HepG2 (cell line): ENCODE data around the gene CS. TPM values are rescaled to one million over a fixed set of nuclear protein-coding genes. Genes with fewer than 3 reads are reported as not detected.

Experiments used
- ATAC-seq: fragments of 200-7000 bp; cut with Tn5 transposase; 3 replicates; pipeline ENCODE4 v1.9.1; 2020; ENCODE audit warnings: mild to moderate bottlenecking, moderate library complexity
- BruUV-seq: library from RNA; stranded (reverse); fragments of 400-500 nt; replicated peaks from 2 replicates; lab custom pipeline; 2021; lab: Mats Ljungman, UMichigan
- CTCF ChIA-PET: fragments of 300-600 bp; formaldehyde crosslinking; extraction: SDS; loops from one replicate; lab custom pipeline; 2021; ENCODE audit warnings: low total read pairs, inconsistent platforms, low intra/inter-chr PET ratio; lab: Yijun Ruan, JAX
- POLR2A ChIA-PET: fragments of 350-600 bp; sonication (Branson Sonifier 250); formaldehyde crosslinking; loops from one replicate; lab custom pipeline; 2020; ENCODE audit warnings: antibody characterized with exemption, inconsistent platforms; lab: Yijun Ruan, JAX
- DNase-seq: peaks from one replicate; pipeline ENCODE4 v3.0.0-alpha.2; 2015; ENCODE audit warnings: low spot score
- FAIRE-seq: peaks from 3 replicates; lab custom pipeline; 2011; peaks lifted over from hg19 to GRCh38; lab: Jason Lieb, UNC
- H2AFZ ChIP-seq: one replicate; pipeline ENCODE4 v1.6.1; 2011; ENCODE audit warnings: low read length, inconsistent platforms
- H3K27ac ChIP-seq: fragments of 300-600 bp; 3 replicates; pipeline ENCODE4 v1.8.0; 2011; ENCODE audit warnings: mixed run types, mild to moderate bottlenecking, mixed read lengths, low read length, inconsistent platforms; ENCODE audit not compliant: insufficient read depth; ENCODE audit errors: extremely low read length
- H3K27me3 ChIP-seq, 2 experiments: fragments of 200-600 bp in 1 of 2; 2 replicates in 1 of 2; 3 replicates in 1 of 2; pipeline versions ENCODE4 v1.6.0 to v1.8.0; 2011; ENCODE audit warnings: low read length in 2 of 2, mild to moderate bottlenecking in 2 of 2, moderate library complexity in 2 of 2, inconsistent platforms in 1 of 2; ENCODE audit not compliant: insufficient read depth in 2 of 2, control insufficient read depth in 1 of 2
- H3K36me3 ChIP-seq, 2 experiments: fragments of 200-600 bp in 1 of 2; replicated peaks in 1 of 2; 2 replicates in 1 of 2; 3 replicates in 1 of 2; pipeline versions ENCODE4 v1.5.1 to v1.8.0; 2011; ENCODE audit warnings: low read length in 2 of 2, inconsistent platforms in 1 of 2; ENCODE audit not compliant: insufficient read depth in 2 of 2, control insufficient read depth in 1 of 2
- H3K4me1 ChIP-seq: 2 replicates; pipeline ENCODE4 v1.5.1; 2012; ENCODE audit warnings: low read length, inconsistent platforms; ENCODE audit not compliant: insufficient read depth
- H3K4me2 ChIP-seq: 2 replicates; pipeline ENCODE4 v1.6.0; 2011; ENCODE audit warnings: low read depth, low read length, inconsistent platforms
- H3K4me3 ChIP-seq, 3 experiments: fragments of 200-600 bp in 1 of 3; sonication (generic), shearing (Covaris generic) in 1 of 3; replicated peaks in 1 of 3; 2 replicates each; pipeline ENCODE4 v1.5.1; 2011 to 2016; ENCODE audit warnings: low read length in 3 of 3, inconsistent platforms in 2 of 3, low read depth in 2 of 3, mild to moderate bottlenecking in 2 of 3, control low read depth in 1 of 3, mixed read lengths in 1 of 3; ENCODE audit not compliant: insufficient read depth in 1 of 3
- H3K79me2 ChIP-seq: one replicate; pipeline ENCODE4 v1.6.1; 2011; ENCODE audit warnings: low read length, inconsistent platforms; ENCODE audit not compliant: insufficient read depth
- H3K9ac ChIP-seq: 2 replicates; pipeline ENCODE4 v1.6.0; 2011; ENCODE audit warnings: mild to moderate bottlenecking, low read depth, low read length, inconsistent platforms; ENCODE audit not compliant: insufficient read depth
- H3K9me3 ChIP-seq: 2 replicates; pipeline ENCODE4 v1.5.1; 2012; ENCODE audit warnings: mild to moderate bottlenecking, low read length
- H4K20me1 ChIP-seq: 2 replicates; pipeline ENCODE4 v1.6.0; 2011; ENCODE audit warnings: inconsistent platforms, mild to moderate bottlenecking, low read length, moderate library complexity; ENCODE audit not compliant: insufficient read depth
- ATRX ChIP-seq: sonication (generic); formaldehyde crosslinking; IDR thresholded peaks from 2 replicates; pipeline ENCODE4 v1.4.0; 2020; ENCODE audit warnings: missing genetic modification reagents, borderline replicate concordance
- KMT2A ChIP-seq: sonication (generic); formaldehyde crosslinking; IDR thresholded peaks from 2 replicates; pipeline ENCODE4 v1.4.0; 2020; ENCODE audit warnings: missing genetic modification reagents
- MBNL3 ChIP-seq: fragments of 250-450 bp; sonication (Bioruptor Pico); conservative IDR thresholded peaks from 2 replicates; pipeline ENCODE4 v1.8.0; 2022; ENCODE audit warnings: mild to moderate bottlenecking, inconsistent platforms
- MTA3 ChIP-seq: sonication (generic); formaldehyde crosslinking; IDR thresholded peaks from 2 replicates; pipeline ENCODE4 v1.4.0; 2020; ENCODE audit warnings: missing genetic modification reagents
- NCOR1 ChIP-seq: fragments of 200-600 bp; sonication (generic); IDR thresholded peaks from 2 replicates; pipeline ENCODE4 v1.7.0; 2017; ENCODE audit warnings: antibody characterized with exemption, low read length, borderline replicate concordance
- RXRA ChIP-seq: sonication (generic); formaldehyde crosslinking; IDR thresholded peaks from 2 replicates; pipeline ENCODE4 v1.5.1; 2020; ENCODE audit warnings: missing genetic modification reagents
- STAT6 ChIP-seq: sonication (generic); formaldehyde crosslinking; IDR thresholded peaks from 2 replicates; pipeline ENCODE4 v1.4.0; 2020; ENCODE audit warnings: missing genetic modification reagents, mild to moderate bottlenecking, borderline replicate concordance
- TOE1 ChIP-seq: sonication (generic); formaldehyde crosslinking; IDR thresholded peaks from 2 replicates; pipeline ENCODE4 v1.4.0; 2020; ENCODE audit warnings: mild to moderate bottlenecking, missing genetic modification reagents
- ZBTB14 ChIP-seq: sonication (generic); formaldehyde crosslinking; IDR thresholded peaks from 2 replicates; pipeline ENCODE4 v1.4.0; 2020; ENCODE audit warnings: missing genetic modification reagents
- ZBTB7B ChIP-seq: sonication (generic); formaldehyde crosslinking; IDR thresholded peaks from 2 replicates; pipeline ENCODE4 v1.4.0; 2020; ENCODE audit warnings: missing genetic modification reagents
- ZFP90 ChIP-seq: sonication (generic); formaldehyde crosslinking; IDR thresholded peaks from 2 replicates; pipeline ENCODE4 v1.8.0; 2022; ENCODE audit warnings: missing genetic modification reagents, mild to moderate bottlenecking, inconsistent platforms, borderline replicate concordance
- ZMYM2 ChIP-seq: sonication (generic); formaldehyde crosslinking; IDR thresholded peaks from 2 replicates; pipeline ENCODE4 v1.8.0; 2022; ENCODE audit warnings: mild to moderate bottlenecking, missing genetic modification reagents
- WGBS: methylation state at CpG from one replicate; pipeline ENCODE4 v1.1.6; 2017; ENCODE audit warnings: low lambda C conversion rate; 5-methylcytosine and 5-hydroxymethylcytosine counted together
- in situ Hi-C: cut with HindIII; loops from 2 replicates; pipeline ENCODE4 v1.10.0; 2017; ENCODE audit warnings: low pct_unique_long_range_greater_than_20kb; ENCODE audit not compliant: extremely low pct_ligation_motif_present
- intact Hi-C: fragments of 100-400 bp; cut with micrococcal nuclease; formaldehyde crosslinking; loops from one replicate; pipeline ENCODE4 v1.10.0; 2022; ENCODE audit not compliant: unreplicated experiment
- polyA plus RNA-seq, 8 experiments: library from polyadenylated mRNA; depleted of rRNA in 3 of 8; stranded (reverse) in 7 of 8; unstranded in 1 of 8; fragments of >200 nt; fragmentation: Illumina TruSeq in 4 of 8; extraction: Trizol in 4 of 8; gene quantifications; 2 replicates each; pipeline versions ENCODE4 v1.2.1 to v1.2.3, GENCODE V29; 2011 to 2016; ENCODE audit warnings: low read depth in 4 of 8, missing spikeins in 1 of 8, mixed read lengths in 1 of 8; ENCODE audit not compliant: insufficient read depth in 1 of 8
- total RNA-seq, 5 experiments: library from RNA; depleted of rRNA; stranded (reverse); fragments of >200 nt; fragmentation: Illumina TruSeq; extraction: Trizol; gene quantifications; 2 replicates each; pipeline ENCODE4 v1.2.3, GENCODE V29; 2016; ENCODE audit warnings: low read depth in 1 of 5
- TF ChIP-seq, protein P1 (sequence below): sonication (generic); formaldehyde crosslinking; IDR thresholded peaks from 2 replicates; pipeline ENCODE4 v1.9.0; 2021; ENCODE audit warnings: missing genetic modification reagents, borderline replicate concordance
- TF ChIP-seq, protein P2 (sequence below): IDR thresholded peaks from 2 replicates; pipeline ENCODE4 v1.6.1; 2012; ENCODE audit warnings: inconsistent platforms
- TF ChIP-seq, protein P3 (sequence below): IDR thresholded peaks from 2 replicates; pipeline ENCODE4 v1.6.1; 2016; ENCODE audit warnings: missing biosample characterization, missing genetic modification reagents, low read depth

Gene CS
- total and polyA plus RNA-seq, 2 of the 13 experiments (the other 11 are each of a cell fraction or from before 2014, with no cell fraction given) = 173 to 175 TPM

DNA sequence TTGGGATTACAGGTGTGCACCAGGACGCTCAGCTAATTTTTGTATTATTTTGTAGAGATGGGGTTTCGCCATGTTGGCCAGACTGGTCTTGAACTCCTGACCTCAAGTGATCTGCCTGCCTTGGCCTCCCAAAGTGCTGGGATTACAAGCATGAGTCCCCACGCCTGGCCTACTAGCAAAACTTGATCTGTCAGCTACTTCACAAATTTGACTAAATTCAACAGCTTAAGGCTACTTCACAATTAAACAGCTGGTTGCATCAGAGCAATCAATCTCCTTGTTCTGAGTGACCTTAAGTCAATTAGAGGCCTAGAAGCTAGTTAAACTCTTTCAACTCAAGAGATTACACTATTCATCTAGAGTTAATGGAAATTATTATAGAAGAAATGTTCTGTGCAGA is 21.2 kb downstream of the CS start:
- WGBS = 97% methylated on average over 3 of the region's 3 CpGs
- DNase-seq (no peak), FAIRE-seq (no peak), ATAC-seq (no peak)
- H3K79me2 ChIP-seq = no peaks in the 10 kb centered on the region
- H2AFZ ChIP-seq = no peak overlapping the region
- no peaks in the 10 kb centered on the region for H3K27me3 ChIP-seq
- intact Hi-C loops = no loop called here
- no peak overlapping the region for H3K4me2 ChIP-seq
- no peak overlapping the region for H3K4me3 ChIP-seq
- no peaks in the 10 kb centered on the region for H3K9me3 ChIP-seq
- H3K36me3 ChIP-seq = peaks cover 30 to 74% of the 10 kb centered on the region in 2 experiments
- POLR2A ChIA-PET = interaction anchor here (0.8 kb wide), 1 partner anchor 45 kb away, joined by 3 read pairs; no protein-coding TSS in a partner anchor
- CTCF ChIA-PET = no interaction called here
- H3K27ac ChIP-seq = no peak overlapping the region
- no peaks in the 10 kb centered on the region for H3K4me1 ChIP-seq
- no peaks in the 10 kb centered on the region for H4K20me1 ChIP-seq
- no peak overlapping the region for H3K9ac ChIP-seq
- no TSS peak for BruUV-seq
- in situ Hi-C loops = no loop called here
- TF ChIP-seq STAT6 = no peak
- no peak for TF ChIP-seq KMT2A
- no peak for TF ChIP-seq ATRX (CRISPR knock-in tag)
- TF ChIP-seq RXRA = no peak
- TF ChIP-seq, protein P1, sequence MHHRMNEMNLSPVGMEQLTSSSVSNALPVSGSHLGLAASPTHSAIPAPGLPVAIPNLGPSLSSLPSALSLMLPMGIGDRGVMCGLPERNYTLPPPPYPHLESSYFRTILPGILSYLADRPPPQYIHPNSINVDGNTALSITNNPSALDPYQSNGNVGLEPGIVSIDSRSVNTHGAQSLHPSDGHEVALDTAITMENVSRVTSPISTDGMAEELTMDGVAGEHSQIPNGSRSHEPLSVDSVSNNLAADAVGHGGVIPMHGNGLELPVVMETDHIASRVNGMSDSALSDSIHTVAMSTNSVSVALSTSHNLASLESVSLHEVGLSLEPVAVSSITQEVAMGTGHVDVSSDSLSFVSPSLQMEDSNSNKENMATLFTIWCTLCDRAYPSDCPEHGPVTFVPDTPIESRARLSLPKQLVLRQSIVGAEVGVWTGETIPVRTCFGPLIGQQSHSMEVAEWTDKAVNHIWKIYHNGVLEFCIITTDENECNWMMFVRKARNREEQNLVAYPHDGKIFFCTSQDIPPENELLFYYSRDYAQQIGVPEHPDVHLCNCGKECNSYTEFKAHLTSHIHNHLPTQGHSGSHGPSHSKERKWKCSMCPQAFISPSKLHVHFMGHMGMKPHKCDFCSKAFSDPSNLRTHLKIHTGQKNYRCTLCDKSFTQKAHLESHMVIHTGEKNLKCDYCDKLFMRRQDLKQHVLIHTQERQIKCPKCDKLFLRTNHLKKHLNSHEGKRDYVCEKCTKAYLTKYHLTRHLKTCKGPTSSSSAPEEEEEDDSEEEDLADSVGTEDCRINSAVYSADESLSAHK (CRISPR knock-in tag) = no peak
- TF ChIP-seq, protein P2, sequence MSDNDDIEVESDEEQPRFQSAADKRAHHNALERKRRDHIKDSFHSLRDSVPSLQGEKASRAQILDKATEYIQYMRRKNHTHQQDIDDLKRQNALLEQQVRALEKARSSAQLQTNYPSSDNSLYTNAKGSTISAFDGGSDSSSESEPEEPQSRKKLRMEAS = no peak
- TF ChIP-seq ZFP90 = no peak
- no peak for TF ChIP-seq ZMYM2 (CRISPR knock-in tag)
- no peak for TF ChIP-seq ZBTB14 (CRISPR knock-in tag)
- TF ChIP-seq MBNL3 (CRISPR knock-in tag) = no peak
- no peak for TF ChIP-seq NCOR1
- no peak for TF ChIP-seq MTA3 (CRISPR knock-in tag)
- no peak for TF ChIP-seq TOE1 (CRISPR knock-in tag)
- TF ChIP-seq ZBTB7B (CRISPR knock-in tag) = no peak
- TF ChIP-seq, protein P3, sequence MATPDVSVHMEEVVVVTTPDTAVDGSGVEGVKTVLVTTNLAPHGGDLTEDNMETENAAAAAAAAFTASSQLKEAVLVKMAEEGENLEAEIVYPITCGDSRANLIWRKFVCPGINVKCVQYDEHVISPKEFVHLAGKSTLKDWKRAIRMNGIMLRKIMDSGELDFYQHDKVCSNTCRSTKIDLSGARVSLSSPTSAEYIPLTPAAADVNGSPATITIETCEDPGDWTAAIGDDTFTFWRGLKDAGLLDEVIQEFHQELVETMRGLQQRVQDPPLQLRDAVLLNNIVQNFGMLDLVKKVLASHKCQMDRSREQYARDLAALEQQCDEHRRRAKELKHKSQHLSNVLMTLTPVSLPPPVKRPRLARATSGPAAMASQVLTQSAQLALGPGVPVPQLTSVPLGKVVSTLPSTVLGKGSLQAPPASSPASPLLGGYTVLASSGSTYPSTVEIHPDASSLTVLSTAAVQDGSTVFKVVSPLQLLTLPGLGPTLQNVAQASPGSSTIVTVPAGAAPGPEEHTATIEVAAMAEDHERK (CRISPR knock-in tag) = no peak
